ENCODE data around the gene ZNF521.

Gene ZNF521

DNA sequence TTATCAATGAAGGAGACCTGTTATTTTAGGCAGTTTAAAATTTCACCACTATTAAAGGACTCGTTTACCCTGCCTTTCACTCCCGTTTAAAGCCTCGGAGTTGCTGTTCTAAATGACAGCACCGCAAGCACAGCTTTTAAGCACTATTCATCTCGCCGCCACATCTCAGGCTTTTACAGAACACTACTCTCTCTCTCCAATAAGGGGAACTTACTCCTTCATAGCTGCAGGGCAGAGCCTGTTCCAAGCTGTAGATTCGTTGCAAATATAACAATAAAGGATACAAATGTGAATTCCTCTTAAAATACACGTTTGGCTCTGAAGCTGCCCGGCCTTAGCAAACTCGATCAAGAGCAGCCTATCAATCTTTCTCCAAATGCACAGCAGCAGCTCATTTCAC, 271.8 kb downstream of the ZNF521 start:
- in situ Hi-C loops (cut with MboI; ENCODE audit: low sequenced_read_pairs): loop anchor here (25.0 kb wide), 1 partner anchor 93 kb away; no protein-coding TSS in a partner anchor

DNA sequence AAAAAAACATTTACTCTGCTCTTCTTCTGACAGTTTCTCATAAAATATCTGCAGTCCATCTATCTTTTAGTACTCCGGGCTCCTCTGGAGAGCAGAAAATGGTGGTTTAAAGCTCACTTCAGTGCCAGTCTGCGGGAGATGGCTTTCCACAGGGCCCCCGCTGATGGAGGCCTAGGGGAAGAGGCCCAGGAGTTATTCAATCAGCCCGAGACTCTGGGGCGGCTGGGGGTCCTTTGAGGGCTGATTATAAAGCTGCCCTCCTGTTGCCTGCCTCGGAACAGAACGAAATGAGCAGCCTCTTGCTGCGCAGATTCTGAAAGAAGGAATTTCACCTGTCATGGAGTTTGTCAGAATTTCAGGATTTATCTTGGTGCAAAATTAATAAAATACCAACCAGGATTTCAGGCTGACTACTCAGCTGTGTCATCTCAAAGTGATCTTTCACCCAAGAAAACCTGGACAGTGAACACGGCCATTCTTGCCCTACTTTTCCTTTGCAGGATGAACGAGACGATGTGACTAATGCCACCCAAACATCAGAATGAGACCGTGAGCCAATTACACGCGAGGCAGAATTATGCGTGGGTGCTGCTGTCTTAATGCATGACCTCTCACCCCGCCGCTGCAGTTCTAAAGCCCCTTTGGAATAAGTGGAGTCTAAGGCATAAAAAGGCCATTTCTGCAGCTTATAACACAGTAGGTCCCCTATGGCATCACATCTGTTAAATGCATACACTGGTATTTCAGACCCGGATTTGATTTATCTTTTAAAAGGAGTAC, 273.8 kb downstream of the ZNF521 start:
- in situ Hi-C loops (cut with MboI; ENCODE audit: low sequenced_read_pairs): loop anchor here (25.0 kb wide), 1 partner anchor 91 kb away; no protein-coding TSS in a partner anchor

DNA sequence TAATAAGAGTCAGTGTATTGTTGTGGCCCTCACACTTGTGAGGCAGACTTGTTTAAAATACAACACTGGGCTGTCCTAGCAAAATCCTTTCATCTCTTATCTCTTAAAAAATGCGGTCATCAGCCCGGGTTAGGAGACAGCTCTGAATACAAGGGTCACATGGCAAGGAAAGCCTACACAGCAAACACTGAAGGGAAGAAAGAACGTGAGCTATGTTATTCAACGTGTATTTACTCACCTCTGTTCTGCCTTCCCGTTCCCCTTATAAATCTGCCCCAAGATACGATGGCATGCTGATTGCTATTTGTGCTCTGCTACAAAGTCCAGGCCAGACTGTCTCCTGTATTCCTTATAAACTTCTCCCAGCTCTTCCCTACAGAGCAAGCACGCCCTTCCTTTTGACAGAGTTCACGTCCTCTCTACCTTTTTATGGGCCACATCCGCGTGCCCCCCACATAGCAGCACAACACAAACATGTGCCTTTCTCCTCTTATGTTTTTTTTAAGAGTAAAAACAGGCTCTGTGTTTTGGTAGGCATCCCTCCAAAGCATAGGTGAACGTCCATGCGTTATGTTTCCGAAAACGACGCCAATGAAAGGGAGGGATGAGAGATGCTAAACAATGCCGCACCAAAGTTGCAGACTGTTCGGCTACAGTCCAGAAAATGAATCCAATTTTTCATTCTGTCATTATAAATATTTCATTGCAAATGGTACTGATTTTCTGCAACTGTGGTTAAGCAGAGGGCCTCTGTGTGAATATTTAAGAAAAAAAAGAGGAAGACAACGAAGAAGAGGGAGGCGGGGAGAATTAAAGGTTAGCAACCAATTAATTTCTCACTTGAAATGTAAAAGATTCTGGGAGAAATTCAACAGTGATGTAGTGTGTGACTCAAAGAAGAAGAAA, 274.7 kb downstream of the ZNF521 start:
- in situ Hi-C loops (cut with MboI; ENCODE audit: low sequenced_read_pairs): loop anchor here (25.0 kb wide), 1 partner anchor 90 kb away; no protein-coding TSS in a partner anchor

DNA sequence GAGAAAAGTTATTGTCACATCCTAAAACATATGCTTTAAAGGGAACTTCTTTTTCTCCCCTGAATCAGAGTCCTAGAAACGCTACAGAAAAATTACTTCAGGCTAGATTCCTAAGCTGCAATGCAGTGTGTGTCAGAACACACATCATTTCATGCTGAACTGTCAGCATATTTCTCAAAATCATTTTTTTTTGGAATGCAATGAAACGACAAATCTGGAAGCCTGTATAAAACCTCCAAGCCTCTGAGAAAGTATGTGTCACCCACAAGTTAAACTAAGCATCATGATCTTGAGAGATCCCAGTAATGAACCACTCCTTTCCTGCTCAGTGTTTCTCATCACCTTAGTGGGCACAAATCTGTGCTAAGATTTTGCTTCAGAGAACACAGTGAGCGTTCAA, 276.2 kb downstream of the ZNF521 start:
- in situ Hi-C loops (cut with MboI; ENCODE audit: low sequenced_read_pairs): loop anchor here (25.0 kb wide), 1 partner anchor 88 kb away; no protein-coding TSS in a partner anchor

DNA sequence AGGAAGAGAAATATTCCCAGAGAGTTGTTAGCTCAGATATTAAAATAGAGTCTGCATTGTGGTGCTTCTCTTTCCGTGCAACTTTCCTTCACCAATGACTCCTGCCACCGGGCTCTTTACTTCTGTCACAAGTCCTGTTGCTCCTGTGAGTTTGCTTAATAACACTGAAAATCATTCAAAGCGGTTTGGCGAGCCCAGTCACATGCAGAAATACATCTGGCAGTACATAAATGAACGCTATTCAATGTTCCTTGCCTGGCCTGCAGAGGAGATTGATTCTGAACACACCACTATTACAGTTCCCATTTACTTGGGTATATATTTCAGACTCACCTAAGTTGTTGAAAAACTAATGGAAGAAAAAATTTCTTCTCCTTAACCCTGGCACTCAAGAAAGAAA, 276.6 kb downstream of the ZNF521 start:
- in situ Hi-C loops (cut with MboI; ENCODE audit: low sequenced_read_pairs): loop anchor here (25.0 kb wide), 1 partner anchor 88 kb away; no protein-coding TSS in a partner anchor

DNA sequence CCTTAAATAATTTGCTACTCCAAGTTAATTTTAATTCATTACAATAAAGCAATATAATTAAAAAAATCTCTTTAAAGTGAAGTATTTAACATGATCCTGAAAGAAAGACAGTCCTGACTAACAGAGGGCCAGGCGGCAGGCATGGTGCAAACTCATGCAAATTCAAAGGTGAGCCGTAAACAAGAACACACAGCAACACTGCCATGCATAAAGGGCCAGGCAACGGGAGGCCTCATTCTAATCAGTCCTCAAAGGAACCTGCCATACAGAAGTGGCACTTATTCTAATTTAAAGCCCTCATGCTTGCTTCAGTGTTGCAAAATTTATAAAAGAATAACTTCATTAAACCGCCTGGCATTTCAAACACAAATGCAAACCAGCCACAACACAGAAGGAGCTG, 277.0 kb downstream of the ZNF521 start:
- in situ Hi-C loops (cut with MboI; ENCODE audit: low sequenced_read_pairs): loop anchor here (25.0 kb wide), 1 partner anchor 88 kb away; no protein-coding TSS in a partner anchor

DNA sequence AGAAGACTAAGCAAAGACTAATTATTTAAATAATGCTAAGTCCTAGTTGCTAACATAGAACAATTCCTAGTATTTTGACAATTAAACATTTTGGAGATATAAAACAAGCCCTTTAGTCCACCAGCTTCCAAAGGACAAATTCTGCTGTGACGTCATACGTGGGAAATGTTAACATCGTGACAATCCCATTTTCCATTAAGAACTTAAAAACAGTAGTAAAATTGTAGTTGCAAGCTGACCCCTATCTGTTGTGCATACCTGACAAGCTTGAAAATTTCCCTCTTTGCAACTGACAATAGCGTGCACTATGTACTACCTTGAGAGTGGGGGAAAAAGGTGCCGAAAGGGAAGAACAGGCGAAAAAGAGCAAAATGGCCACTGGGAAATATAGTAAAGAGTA, 279.8 kb downstream of the ZNF521 start:
- in situ Hi-C loops (cut with MboI; ENCODE audit: low sequenced_read_pairs): no loop called here

DNA sequence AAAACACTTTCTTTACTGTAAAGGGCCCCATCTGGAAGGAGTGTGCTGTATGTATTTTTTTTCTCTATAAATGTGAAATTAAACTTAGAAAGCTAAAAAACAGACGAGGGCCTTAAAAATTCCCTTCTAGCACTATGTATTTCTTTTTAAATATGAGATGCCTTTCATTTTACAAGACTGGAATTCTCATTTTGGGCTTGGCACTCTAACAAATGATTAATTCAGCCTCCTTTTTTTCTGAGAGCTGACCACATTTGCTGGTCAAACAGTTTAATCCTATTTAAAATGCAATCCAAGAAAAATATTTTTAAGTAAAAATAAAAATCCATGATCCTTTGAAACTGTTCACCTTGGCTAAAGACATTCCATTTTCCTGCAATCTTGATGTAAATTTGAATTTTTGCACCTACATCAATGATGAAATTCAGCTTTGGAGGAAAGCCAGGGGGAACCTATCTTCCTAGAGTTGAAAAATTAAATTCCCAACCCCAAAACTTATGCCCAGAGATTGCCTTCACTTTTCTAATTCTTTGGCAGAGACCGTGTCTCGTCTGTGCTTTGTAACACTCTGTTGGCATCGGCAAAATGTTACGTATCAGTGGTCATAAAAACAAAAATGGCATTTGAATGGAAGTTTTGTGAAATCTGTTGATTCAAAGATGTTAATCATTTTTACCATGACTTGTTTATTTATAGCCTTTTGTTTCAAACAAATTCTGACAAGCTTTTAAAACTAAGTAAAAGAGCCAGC, 284.5 kb downstream of the ZNF521 start:
- in situ Hi-C loops (cut with MboI; ENCODE audit: low sequenced_read_pairs): no loop called here

DNA sequence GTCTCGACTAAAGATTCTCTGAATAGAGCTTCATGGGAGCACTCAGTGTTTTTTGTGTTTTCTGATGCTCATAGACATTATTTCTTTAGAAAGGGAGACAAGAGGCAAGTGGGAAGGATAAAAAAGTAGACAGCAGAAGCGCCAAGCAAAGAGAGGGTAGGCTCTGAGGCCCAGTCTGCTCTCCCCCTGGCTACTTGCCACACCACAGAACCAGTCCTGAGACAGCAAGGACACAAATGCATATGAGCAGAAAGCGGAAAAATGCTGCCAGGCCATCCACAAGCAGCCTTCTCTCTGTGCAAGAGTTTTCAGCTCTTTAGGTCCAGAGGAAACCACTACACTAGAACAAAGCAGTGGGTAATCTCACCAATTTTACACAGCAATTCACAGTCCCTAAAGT, 285.4 kb downstream of the ZNF521 start:
- in situ Hi-C loops (cut with MboI; ENCODE audit: low sequenced_read_pairs): no loop called here

DNA sequence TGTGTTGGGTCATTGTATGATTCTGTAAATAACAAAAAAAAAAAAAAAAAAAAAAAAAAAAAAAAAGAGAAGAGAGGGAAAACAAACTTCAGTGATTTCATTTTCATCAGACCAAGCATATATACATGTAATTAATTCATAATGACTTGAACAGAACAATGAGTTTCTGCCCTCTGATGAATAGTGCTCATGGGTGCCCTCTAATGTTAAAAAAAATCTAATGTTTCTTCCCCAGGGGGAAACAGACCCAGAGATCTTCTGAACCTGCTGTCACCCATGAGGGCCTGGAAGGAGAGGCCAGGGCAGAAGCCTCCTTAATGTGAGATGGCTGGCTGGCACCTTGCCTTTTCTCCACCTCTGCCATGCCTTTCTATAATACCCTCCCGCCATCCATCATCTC, 289.2 kb downstream of the ZNF521 start:
- in situ Hi-C loops (cut with MboI; ENCODE audit: low sequenced_read_pairs): no loop called here

DNA sequence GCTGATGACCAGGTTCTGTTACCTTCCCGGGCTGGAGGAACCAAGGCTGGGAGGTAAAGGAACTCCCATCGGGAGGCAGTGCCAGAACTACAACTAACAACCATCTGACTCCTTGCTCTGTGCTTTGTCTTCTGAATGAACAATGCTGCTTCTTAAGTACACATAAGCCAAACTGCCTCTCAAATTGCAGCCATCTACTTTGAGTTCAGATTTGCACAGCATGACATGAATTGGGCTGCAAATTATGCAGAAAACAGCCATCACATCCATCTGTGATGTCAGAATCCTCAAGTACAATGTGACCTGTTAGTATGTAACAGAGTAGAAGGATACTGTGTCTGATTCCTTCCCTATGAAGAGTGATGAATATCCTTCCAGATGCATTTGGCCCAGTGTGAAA, 290.6 kb downstream of the ZNF521 start:
- in situ Hi-C loops (cut with MboI; ENCODE audit: low sequenced_read_pairs): no loop called here

DNA sequence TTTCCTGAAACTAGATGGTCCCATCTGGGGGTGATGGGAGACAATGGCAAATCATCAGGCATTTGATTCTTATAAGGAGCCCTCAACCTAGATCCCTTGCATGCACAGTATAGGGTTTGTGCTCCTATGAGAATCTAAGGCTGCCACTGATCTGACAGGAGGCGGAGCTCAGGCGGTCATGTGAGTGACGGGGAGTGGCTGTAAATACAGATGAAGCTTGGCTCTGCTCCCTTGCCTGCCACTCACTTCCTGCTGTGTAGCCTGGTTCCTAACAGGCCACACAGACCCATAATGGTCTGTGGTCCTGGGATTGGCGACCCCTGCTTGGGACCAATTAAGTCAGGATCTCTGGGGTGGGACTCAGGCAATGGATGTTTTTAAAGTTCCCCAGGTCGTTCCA, 293.4 kb downstream of the ZNF521 start:
- in situ Hi-C loops (cut with MboI; ENCODE audit: low sequenced_read_pairs): no loop called here

DNA sequence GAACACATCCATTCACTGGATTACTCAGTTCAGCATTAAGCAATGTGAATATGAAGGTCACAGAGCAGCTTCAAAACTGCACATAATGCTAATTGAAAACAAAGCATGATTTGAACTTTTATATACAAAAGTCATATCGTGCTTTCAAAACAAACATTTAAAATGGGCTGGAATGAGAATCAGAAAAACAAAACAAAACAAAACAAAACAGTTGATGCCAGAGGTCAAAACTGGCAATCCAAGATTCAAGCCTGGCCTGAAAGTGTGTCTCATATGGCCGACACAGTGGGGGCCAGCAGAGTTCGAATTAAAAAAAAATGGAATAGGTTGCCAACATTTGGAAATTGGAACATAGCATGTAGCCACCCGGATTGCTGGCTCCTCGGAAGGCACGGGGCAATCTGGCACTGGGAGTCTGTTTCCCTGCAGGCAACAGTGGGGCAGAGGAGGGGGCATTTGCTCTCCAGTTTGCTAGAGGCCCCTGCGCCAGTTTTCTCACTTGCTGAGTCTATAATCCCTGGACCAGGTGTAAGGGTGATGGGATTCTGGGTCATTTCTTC, 294.4 kb downstream of the ZNF521 start:
- in situ Hi-C loops (cut with MboI; ENCODE audit: low sequenced_read_pairs): no loop called here

DNA sequence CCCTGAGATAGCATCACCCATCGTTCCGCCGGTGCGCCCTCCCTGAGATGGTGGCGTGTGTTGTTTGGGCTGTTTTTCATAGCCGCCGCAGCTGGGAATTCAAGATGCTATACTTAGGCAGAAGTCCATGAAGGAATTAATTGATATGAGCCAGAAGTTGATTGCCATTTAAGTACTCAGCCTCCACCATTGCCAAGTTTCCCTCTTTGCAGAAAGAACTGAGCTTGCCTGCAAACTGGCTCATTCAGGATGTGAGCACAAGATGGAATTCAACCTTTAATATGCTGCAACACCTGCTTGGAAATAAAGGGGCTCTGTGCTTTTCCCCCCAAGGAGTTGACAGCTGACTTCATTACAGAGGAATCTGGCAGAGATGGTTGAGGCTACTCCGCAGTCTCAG, 295.5 kb downstream of the ZNF521 start:
- in situ Hi-C loops (cut with MboI; ENCODE audit: low sequenced_read_pairs): no loop called here

DNA sequence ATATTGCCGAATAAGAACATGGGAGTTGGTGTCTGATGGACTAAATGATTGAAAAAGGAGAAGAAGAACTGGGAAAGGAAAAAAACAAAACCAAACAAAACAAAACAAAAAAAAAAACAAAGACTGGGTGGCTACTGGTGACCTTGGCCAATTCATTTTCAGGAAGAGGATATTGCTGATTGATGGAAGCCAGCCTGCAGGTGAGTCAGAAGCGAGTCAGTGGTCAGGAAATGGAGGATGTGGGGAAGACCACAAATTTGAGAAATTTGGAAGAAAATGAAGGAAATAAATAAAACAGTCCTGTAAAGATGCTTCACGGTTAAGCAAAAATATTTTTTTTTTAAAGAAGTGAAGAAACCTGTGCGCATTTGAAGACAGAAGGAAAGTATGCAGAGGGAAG, 296.9 kb downstream of the ZNF521 start:
- in situ Hi-C loops (cut with MboI; ENCODE audit: low sequenced_read_pairs): no loop called here

DNA sequence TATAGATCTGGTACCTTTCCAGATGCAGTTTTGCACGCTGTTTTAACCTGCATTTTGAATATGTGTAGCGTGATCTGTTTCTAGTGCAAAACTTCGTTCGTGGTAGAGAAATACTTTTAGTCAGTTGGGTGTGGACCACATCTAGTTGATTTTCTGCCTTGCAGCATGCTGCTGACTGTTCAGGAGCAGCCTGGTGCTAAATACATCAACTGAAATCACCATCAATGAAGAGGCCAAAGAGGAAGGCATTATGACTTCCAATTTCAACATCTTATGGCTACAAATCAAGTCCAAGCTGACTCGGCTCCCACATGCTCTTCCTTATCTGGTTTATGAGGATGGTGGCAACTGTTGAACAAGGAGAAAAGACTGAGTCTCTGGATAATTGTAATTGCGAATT, 298.5 kb downstream of the ZNF521 start:
- in situ Hi-C loops (cut with MboI; ENCODE audit: low sequenced_read_pairs): no loop called here

DNA sequence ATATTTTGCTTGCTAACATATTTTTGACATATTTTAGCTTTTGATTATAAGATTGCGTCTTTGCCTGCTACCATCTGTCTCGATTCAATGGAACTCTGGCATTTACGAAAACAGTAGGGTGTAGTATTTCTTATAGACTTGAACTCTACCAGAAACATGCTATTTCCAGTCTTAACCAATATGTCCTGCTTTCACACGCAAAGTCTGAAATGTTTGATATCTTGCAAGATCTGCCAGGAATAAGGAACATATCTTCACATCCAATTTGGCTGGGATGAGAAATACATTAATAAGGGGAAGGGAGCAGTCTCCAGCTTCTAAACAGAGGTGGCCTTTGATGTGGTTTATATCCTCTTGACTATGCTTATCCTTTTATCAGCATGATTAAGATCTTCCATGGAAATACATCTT, 299.4 kb downstream of the ZNF521 start:
- in situ Hi-C loops (cut with MboI; ENCODE audit: low sequenced_read_pairs): no loop called here

DNA sequence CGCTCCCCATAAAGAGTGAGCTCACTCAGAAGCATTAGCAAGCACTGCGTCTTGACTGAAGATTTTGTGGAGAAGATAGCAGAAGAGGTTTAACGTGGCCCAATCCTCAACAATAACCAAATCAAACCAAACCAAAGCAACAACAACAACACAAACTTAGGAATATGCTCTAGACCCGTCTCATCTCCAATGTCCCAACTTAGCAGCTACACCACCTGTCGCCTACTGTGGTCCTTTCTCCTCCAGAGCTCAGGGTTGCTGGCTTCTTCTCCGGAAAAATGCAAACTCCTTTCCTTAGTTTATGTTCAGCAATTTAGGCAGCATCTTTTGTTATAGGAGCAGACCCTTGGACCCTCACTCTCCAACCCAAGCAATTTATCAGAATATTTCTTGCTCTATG, 301.4 kb downstream of the ZNF521 start:
- in situ Hi-C loops (cut with MboI; ENCODE audit: low sequenced_read_pairs): no loop called here

DNA sequence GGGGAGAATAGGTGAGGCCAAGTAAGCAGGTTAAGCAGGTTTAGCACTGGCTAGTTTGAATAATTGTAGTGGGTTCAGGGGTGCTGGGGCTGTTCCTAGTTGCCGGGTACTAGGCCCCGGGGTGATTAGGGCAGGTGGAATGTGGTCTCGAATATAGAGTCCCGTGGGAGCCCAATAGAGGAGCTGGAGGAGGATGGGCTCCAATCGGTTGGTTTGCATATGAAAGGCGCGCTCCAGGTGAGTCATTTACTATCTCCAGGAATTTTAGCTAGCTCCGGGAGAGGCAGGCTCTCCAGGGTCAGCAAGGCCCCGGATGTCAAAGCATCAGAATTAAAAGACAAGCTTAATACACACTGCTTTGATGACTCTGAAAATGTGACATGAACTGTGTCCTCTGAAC, 304.0 kb downstream of the ZNF521 start:
- in situ Hi-C loops (cut with MboI; ENCODE audit: low sequenced_read_pairs): no loop called here

DNA sequence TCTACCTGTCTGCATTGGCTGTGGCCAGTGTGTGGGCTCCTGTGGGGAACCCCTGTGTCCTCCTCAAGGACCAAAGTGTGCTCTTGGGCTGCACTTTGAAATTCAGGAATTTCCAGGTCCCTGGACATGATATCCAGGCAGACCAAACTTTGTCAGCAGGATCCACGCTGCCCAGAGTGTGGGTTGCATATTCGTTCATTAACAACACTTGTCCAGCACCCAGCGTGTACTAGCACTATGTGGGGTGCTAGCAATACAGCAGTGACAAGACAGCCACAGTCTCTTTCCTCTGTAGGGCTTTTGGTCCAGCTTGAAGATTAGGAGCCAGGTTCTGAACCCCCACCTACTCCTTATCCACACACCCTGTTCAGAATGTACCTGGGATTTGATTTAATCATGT, 304.5 kb downstream of the ZNF521 start:
- in situ Hi-C loops (cut with MboI; ENCODE audit: low sequenced_read_pairs): no loop called here

DNA sequence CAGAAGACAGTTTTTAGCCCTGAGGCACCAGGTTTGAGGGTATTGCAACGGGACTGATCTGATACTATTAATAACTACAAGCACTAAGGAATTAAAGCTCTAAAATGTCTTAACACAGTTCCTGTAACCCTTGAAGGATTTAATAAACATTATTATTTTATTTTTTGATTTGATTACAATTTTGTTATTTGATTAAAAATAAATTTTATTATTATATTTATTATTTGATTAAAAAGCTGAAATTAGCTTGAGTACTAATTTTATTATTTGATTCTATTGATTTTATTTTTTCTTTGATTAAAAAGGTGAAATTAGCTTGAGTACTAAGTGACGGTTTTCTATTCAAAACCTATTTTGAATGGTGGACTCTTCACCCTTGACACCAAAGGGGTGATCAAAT, 307.3 kb downstream of the ZNF521 start:
- in situ Hi-C loops (cut with MboI; ENCODE audit: low sequenced_read_pairs): no loop called here
